Colonic mucosa (tissue), 4 donors: ENCODE data around the gene MGMT. TPM values are rescaled to one million over a fixed set of nuclear protein-coding genes. Genes with fewer than 3 reads are reported as not detected.
A peak's percentile ranks its signal among the peaks of the same experiment; 100 is the strongest.

Source experiments
- DNase-seq: peaks from one replicate; pipeline ENCODE4 v3.0.0-alpha.2; 2020
- H3K27ac ChIP-seq: fragments of 200-600 bp; one replicate; pipeline ENCODE4 v1.8.0; 2021
- H3K27me3 ChIP-seq: fragments of 200-600 bp; one replicate; pipeline ENCODE4 v1.8.0; 2021
- H3K36me3 ChIP-seq: fragments of 200-600 bp; one replicate; pipeline ENCODE4 v1.8.0; 2021
- H3K4me1 ChIP-seq: fragments of 200-600 bp; one replicate; pipeline ENCODE4 v1.8.0; 2021; ENCODE audit warnings: mild to moderate bottlenecking
- H3K4me3 ChIP-seq: fragments of 200-600 bp; one replicate; pipeline ENCODE4 v1.8.0; 2021
- H3K9ac ChIP-seq, 2 donors: one replicate each; pipeline ENCODE4 v1.7.0; 2013; ENCODE audit warnings: control low read depth in 2 of 2, low read depth in 2 of 2, low read length in 2 of 2
- H3K9me3 ChIP-seq: fragments of 200-600 bp; one replicate; pipeline ENCODE4 v1.8.0; 2021
- CTCF ChIP-seq: fragments of 200-600 bp; IDR thresholded peaks from one replicate; pipeline ENCODE4 v1.8.0; 2022; ENCODE audit warnings: antibody characterized with exemption, mild to moderate bottlenecking
- intact Hi-C: fragments of 100-400 bp; cut with DNase I; formaldehyde crosslinking; loops from one replicate; pipeline ENCODE4 v1.14.1; 2022
- total RNA-seq, 2 donors: library from RNA; stranded (reverse); fragmentation: NEBNext Ultra II Directional in 1 of 2; extraction: Animal tissue kit (Norgen Biotek cat#: 25700) in 1 of 2; gene quantifications; one replicate each; pipeline ENCODE4 v1.2.1, GENCODE V29; 2021
- donor health status: healthy.
- donor health status: DM: no; HTN: no; CAD: no.
- donor health status: DM: no; HTN: no; CAD: no.

The MGMT gene
- total RNA-seq, 2 donors from 2014 or later, result 17.5 to 18.2 TPM

GRCh38 chr10:129712000-129712399, 245.0 kb downstream of the MGMT start:
- Histone ChIP-seq H3K4me3 (no peak overlapping the region), H3K9me3 (no peaks in the 10 kb centered on the region), H3K27ac (no peak overlapping the region), H3K36me3 (no peaks in the 10 kb centered on the region), H3K9ac (no peak overlapping the region), H3K4me1 (no peaks in the 10 kb centered on the region), H3K27me3 (no peaks in the 10 kb centered on the region)
- intact Hi-C loops, result no loop called here
- TF ChIP-seq CTCF, result no peak
- DNase-seq, result no peak

- intact Hi-C loops, result no loop called here
- no peaks in the 10 kb centered on the region for H3K4me1 ChIP-seq
- no peaks in the 10 kb centered on the region for H3K27me3 ChIP-seq
- no peak overlapping the region for H3K4me3 ChIP-seq
- DNase-seq, result no peak
- H3K9me3 ChIP-seq, result no peaks in the 10 kb centered on the region
- no peaks in the 10 kb centered on the region for H3K36me3 ChIP-seq
- no peak overlapping the region for H3K9ac ChIP-seq
- no peak overlapping the region for H3K27ac ChIP-seq
- no peak for TF ChIP-seq CTCF
Observed at GRCh38 chr10:129713659-129714265, 246.7 kb downstream of the MGMT start.

GRCh38 chr10:129715805-129716204, 248.8 kb downstream of the MGMT start:
- H3K27me3 ChIP-seq, result no peaks in the 10 kb centered on the region
- DNase-seq, result peak; percentile 14

GRCh38 chr10:129716211-129716681, 249.2 kb downstream of the MGMT start:
- H3K27ac ChIP-seq, result no peak overlapping the region
- DNase-seq, result peak; percentile 11
- intact Hi-C loops, result no loop called here
- no peaks in the 10 kb centered on the region for H3K36me3 ChIP-seq
- H3K9ac ChIP-seq, result no peak overlapping the region
- no peaks in the 10 kb centered on the region for H3K27me3 ChIP-seq
- no peak for TF ChIP-seq CTCF
- H3K4me1 ChIP-seq, result no peaks in the 10 kb centered on the region
- no peak overlapping the region for H3K4me3 ChIP-seq
- no peaks in the 10 kb centered on the region for H3K9me3 ChIP-seq

More at GRCh38 chr10:129715805-129716204, 248.8 kb downstream of the MGMT start:
- Histone ChIP-seq H3K36me3 (no peaks in the 10 kb centered on the region), H3K4me3 (no peak overlapping the region), H3K4me1 (no peaks in the 10 kb centered on the region), H3K27ac (no peak overlapping the region), H3K9ac (no peak overlapping the region), H3K9me3 (no peaks in the 10 kb centered on the region)
- TF ChIP-seq CTCF, result no peak
- intact Hi-C loops, result no loop called here

GRCh38 chr10:129716881-129717280, 249.8 kb downstream of the MGMT start:
- no peaks in the 10 kb centered on the region for H3K9me3 ChIP-seq
- no peaks in the 10 kb centered on the region for H3K36me3 ChIP-seq
- no peak for DNase-seq
- no peak overlapping the region for H3K27ac ChIP-seq
- TF ChIP-seq CTCF, result no peak
- no peak overlapping the region for H3K4me3 ChIP-seq
- intact Hi-C loops, result no loop called here
- no peaks in the 10 kb centered on the region for H3K4me1 ChIP-seq
- no peak overlapping the region for H3K9ac ChIP-seq
- no peaks in the 10 kb centered on the region for H3K27me3 ChIP-seq
